IMR-90 (cell line): ENCODE data around the gene ZNF195. TPM values are rescaled to one million over a fixed set of nuclear protein-coding genes. Genes with fewer than 3 reads are reported as not detected.
A peak's percentile ranks its signal among the peaks of the same experiment; 100 is the strongest.

Experiments used
- ATAC-seq: fragments of 200-7000 bp; cut with Tn5 transposase; 2 replicates; pipeline ENCODE4 v1.9.1; 2020; ENCODE audit warnings: low read depth, mild to moderate bottlenecking, moderate library complexity
- Bru-seq: library from RNA; stranded (reverse); fragments of 400-500 nt; gene quantifications from one replicate; lab custom pipeline; 2021; lab: Mats Ljungman, UMichigan
- BruChase-seq, 2 experiments: library from RNA; stranded (reverse); fragments of 400-500 nt; gene quantifications; one replicate each; lab custom pipeline; 2021; lab: Mats Ljungman, UMichigan
- BruUV-seq: library from RNA; stranded (reverse); fragments of 400-500 nt; replicated peaks from 2 replicates; lab custom pipeline; 2021; lab: Mats Ljungman, UMichigan
- CTCF ChIA-PET: fragments of 300-600 bp; formaldehyde crosslinking; extraction: SDS; loops from one replicate; lab custom pipeline; 2021; ENCODE audit warnings: antibody characterized with exemption; lab: Yijun Ruan, JAX
- POLR2A ChIA-PET: fragments of 300-600 bp; sonication (Branson Sonifier 250); formaldehyde crosslinking; loops from one replicate; lab custom pipeline; 2022; ENCODE audit warnings: antibody characterized with exemption; ENCODE audit not compliant: unreplicated experiment; lab: Charles Lee
- DNase-seq: peaks from one replicate; pipeline ENCODE4 v3.0.0; 2013
- H2AFZ ChIP-seq: replicated peaks from 2 replicates; pipeline ENCODE3; 2013; ENCODE audit warnings: low read length, mild to moderate bottlenecking; ENCODE audit not compliant: poor library complexity
- H2AK5ac ChIP-seq: 2 replicates; pipeline ENCODE4 v1.6.1; 2013; ENCODE audit warnings: low read depth, low read length, inconsistent platforms
- H2AK9ac ChIP-seq: replicated peaks from 2 replicates; pipeline ENCODE3; 2013; ENCODE audit warnings: mild to moderate bottlenecking, low read depth, low read length, moderate library complexity; ENCODE audit not compliant: poor library complexity
- H2BK120ac ChIP-seq: 2 replicates; pipeline ENCODE4 v1.6.1; 2013; ENCODE audit warnings: low read depth, low read length, inconsistent platforms
- H2BK15ac ChIP-seq: 3 replicates; pipeline ENCODE4 v1.6.1; 2013; ENCODE audit warnings: low read depth, low read length, inconsistent platforms
- H2BK20ac ChIP-seq: 2 replicates; pipeline ENCODE4 v1.6.1; 2013; ENCODE audit warnings: low read depth, mild to moderate bottlenecking, inconsistent platforms, low read length, moderate library complexity
- H2BK5ac ChIP-seq: 2 replicates; pipeline ENCODE4 v1.6.1; 2013; ENCODE audit warnings: mild to moderate bottlenecking, low read depth, low read length, inconsistent platforms; ENCODE audit not compliant: poor library complexity, severe bottlenecking
- H3K14ac ChIP-seq: replicated peaks from 2 replicates; pipeline ENCODE4 v1.6.1; 2013; ENCODE audit warnings: low read depth, low read length, inconsistent platforms
- H3K18ac ChIP-seq: 2 replicates; pipeline ENCODE4 v1.6.1; 2013; ENCODE audit warnings: low read depth, low read length, control low read depth
- H3K23ac ChIP-seq: 2 replicates; pipeline ENCODE4 v1.6.1; 2013; ENCODE audit warnings: low read depth, low read length, inconsistent platforms
- H3K27ac ChIP-seq: 2 replicates; pipeline ENCODE4 v1.5.1; 2013; ENCODE audit warnings: mild to moderate bottlenecking, control low read depth, low read length; ENCODE audit not compliant: insufficient read depth
- H3K27me3 ChIP-seq: 2 replicates; pipeline ENCODE4 v1.6.1; 2013; ENCODE audit warnings: low read length; ENCODE audit not compliant: control insufficient read depth, insufficient read depth
- H3K36me3 ChIP-seq: 2 replicates; pipeline ENCODE4 v1.6.1; 2013; ENCODE audit warnings: low read length, mixed read lengths; ENCODE audit not compliant: control insufficient read depth, insufficient read depth
- H3K4ac ChIP-seq: 2 replicates; pipeline ENCODE4 v1.6.1; 2013; ENCODE audit warnings: low read depth, low read length, inconsistent platforms
- H3K4me1 ChIP-seq: 2 replicates; pipeline ENCODE4 v1.6.1; 2013; ENCODE audit warnings: low read length, mixed read lengths; ENCODE audit not compliant: control insufficient read depth, insufficient read depth
- H3K4me2 ChIP-seq: 2 replicates; pipeline ENCODE4 v1.6.1; 2013; ENCODE audit warnings: low read depth, mild to moderate bottlenecking, control low read depth, low read length, moderate library complexity
- H3K4me3 ChIP-seq: 2 replicates; pipeline ENCODE4 v1.5.1; 2013; ENCODE audit warnings: low read depth, mild to moderate bottlenecking, control low read depth, low read length, moderate library complexity; ENCODE audit not compliant: insufficient read depth
- H3K56ac ChIP-seq: 2 replicates; pipeline ENCODE4 v1.6.1; 2013; ENCODE audit warnings: low read length, inconsistent platforms; ENCODE audit not compliant: insufficient read depth; ENCODE audit errors: extremely low read depth
- H3K79me1 ChIP-seq, 2 experiments: 2 replicates each; pipeline ENCODE4 v1.6.1; 2013; ENCODE audit warnings: low read length in 2 of 2, inconsistent platforms in 1 of 2, low read depth in 1 of 2
- H3K9ac ChIP-seq: 2 replicates; pipeline ENCODE4 v1.6.1; 2013; ENCODE audit warnings: low read depth, low read length, control low read depth
- H3K9me1 ChIP-seq: 2 replicates; pipeline ENCODE4 v1.6.1; 2013; ENCODE audit warnings: low read length, inconsistent platforms; ENCODE audit not compliant: insufficient read depth
- H3K9me3 ChIP-seq: 2 replicates; pipeline ENCODE4 v1.6.1; 2013; ENCODE audit warnings: low read length; ENCODE audit not compliant: control insufficient read depth, insufficient read depth
- H4K20me1 ChIP-seq: 2 replicates; pipeline ENCODE4 v1.6.1; 2013; ENCODE audit warnings: low read length, inconsistent platforms; ENCODE audit not compliant: insufficient read depth
- H4K5ac ChIP-seq: 2 replicates; pipeline ENCODE4 v1.6.1; 2013; ENCODE audit warnings: mild to moderate bottlenecking, low read depth, low read length, control low read depth
- H4K8ac ChIP-seq, 2 experiments: 2 replicates each; pipeline ENCODE4 v1.6.1; 2013; ENCODE audit warnings: low read depth in 2 of 2, low read length in 2 of 2, control low read depth in 1 of 2, inconsistent platforms in 1 of 2
- H4K91ac ChIP-seq: 2 replicates; pipeline ENCODE4 v1.6.1; 2013; ENCODE audit warnings: low read depth, low read length, inconsistent platforms; ENCODE audit not compliant: insufficient read depth
- BHLHE40 ChIP-seq: fragments of 150-350 bp; IDR thresholded peaks from 2 replicates; pipeline ENCODE4 v1.6.1; 2016; ENCODE audit warnings: mild to moderate bottlenecking, low read depth, low read length
- CHD1 ChIP-seq: IDR thresholded peaks from 2 replicates; pipeline ENCODE4 v1.6.1; 2012; ENCODE audit warnings: low read depth, low read length, improper control_type of control experiment
- FOS ChIP-seq: fragments of 150-350 bp; IDR thresholded peaks from 2 replicates; pipeline ENCODE4 v1.6.1; 2016; ENCODE audit warnings: low read depth, low read length
- MAZ ChIP-seq: IDR thresholded peaks from 2 replicates; pipeline ENCODE4 v1.6.1; 2012; ENCODE audit warnings: low read depth, mild to moderate bottlenecking, low read length, improper control_type of control experiment, moderate library complexity, borderline replicate concordance
- MXI1 ChIP-seq: IDR thresholded peaks from 2 replicates; pipeline ENCODE4 v1.6.1; 2012; ENCODE audit warnings: low read depth, mild to moderate bottlenecking, low read length, moderate library complexity, borderline replicate concordance
- POLR2A ChIP-seq: IDR thresholded peaks from 2 replicates; pipeline ENCODE4 v1.6.1; 2012; ENCODE audit warnings: mild to moderate bottlenecking, low read depth, low read length
- RAD21 ChIP-seq: IDR thresholded peaks from 2 replicates; pipeline ENCODE4 v1.6.1; 2012; ENCODE audit warnings: low read length, improper control_type of control experiment
- RCOR1 ChIP-seq: IDR thresholded peaks from 2 replicates; pipeline ENCODE4 v1.6.1; 2012; ENCODE audit warnings: mild to moderate bottlenecking, low read length, improper control_type of control experiment; ENCODE audit not compliant: insufficient replicate concordance
- RFX5 ChIP-seq: IDR thresholded peaks from 2 replicates; pipeline ENCODE4 v1.8.0; 2012; ENCODE audit warnings: low read depth, mild to moderate bottlenecking, low read length, moderate library complexity
- WGBS, 2 experiments: methylation state at CpG; one replicate each; pipeline versions ENCODE4 v1.1.5 to v1.1.7; 2013; ENCODE audit warnings: missing lambda C conversion rate in 2 of 2; ENCODE audit not compliant: insufficient read length in 1 of 2; ENCODE audit errors: extremely low coverage in 2 of 2; 5-methylcytosine and 5-hydroxymethylcytosine counted together
- dilution Hi-C: fragments of 300-500 bp; cut with HindIII; formaldehyde crosslinking; loops from one replicate; pipeline ENCODE4 v1.14.3; 2018; ENCODE audit warnings: low sequenced_read_pairs; ENCODE audit not compliant: unreplicated experiment
- in situ Hi-C: fragments of 300-500 bp; cut with MboI; formaldehyde crosslinking; loops from 3 replicates; pipeline ENCODE4 v1.14.3; 2019; ENCODE audit warnings: low sequenced_read_pairs, inconsistent platforms, mixed read lengths
- intact Hi-C: fragments of 100-400 bp; cut with micrococcal nuclease; formaldehyde crosslinking; loops from 2 replicates; pipeline ENCODE4 v1.10.0; 2022
- long read RNA-seq: library from polyadenylated mRNA; unstranded; transcript quantifications from one replicate; pipeline ENCODE4 v2.0.0, GENCODE V29; 2021; ENCODE audit not compliant: unreplicated experiment
- polyA plus RNA-seq, 3 experiments: library from polyadenylated mRNA; depleted of rRNA; stranded (reverse); fragments of >200 nt; gene quantifications; 2 replicates each; pipeline ENCODE4 v1.2.3, GENCODE V29; 2012; ENCODE audit warnings: low replicate concordance in 1 of 3
- total RNA-seq: library from RNA; depleted of rRNA; stranded (reverse); fragments of >200 nt; gene quantifications from 2 replicates; pipeline ENCODE4 v1.2.3, GENCODE V29; 2012; rRNA removed
- TF ChIP-seq, protein P1 (sequence below): fragments of 150-350 bp; IDR thresholded peaks from 2 replicates; pipeline ENCODE4 v1.6.1; 2016; ENCODE audit warnings: low read depth, mild to moderate bottlenecking, low read length, moderate library complexity, borderline replicate concordance
- TF ChIP-seq, protein P2 (sequence below): conservative IDR thresholded peaks from 2 replicates; pipeline ENCODE4 v1.5.1; 2012; ENCODE audit warnings: mild to moderate bottlenecking, low read depth, low read length, improper control_type of control experiment

ZNF195 gene
- 17.2 and 24.4 TPM in 2 replicates for total RNA-seq
- polyA plus RNA-seq (2012; rRNA removed) = 8.7 and 10.2 TPM in 2 replicates
- polyA plus RNA-seq (2012; cell fraction: cytosol; rRNA removed) = 3.2 and 4.1 TPM in 2 replicates
- polyA plus RNA-seq (2012; cell fraction: nucleus; rRNA removed; ENCODE audit: low replicate concordance) = 8.5 and 30.2 TPM in 2 replicates
- percentile 71 among the genes with signal in this experiment for Bru-seq, nascent RNA
- percentile 70 among the genes with signal in this experiment for BruChase-seq, experiment 1, labeled RNA remaining after a 6-hour chase
- percentile 76 among the genes with signal in this experiment for BruChase-seq, experiment 2, labeled RNA remaining after a 2-hour chase
- long read RNA-seq, partial matches to known transcripts = 0 of 13 reads
- long read RNA-seq, other reads (novel, unspliced or antisense) = 4 of 13 reads

- 0% methylated on average over 19 of the region's 54 CpGs; no CpG with 5 or more reads in 1 of the 2 experiments for WGBS, 2 experiments
- peaks cover 26 to 33% of the 10 kb centered on the region in 2 experiments for H3K79me1 ChIP-seq
- H2BK15ac ChIP-seq = no peak within 1 kb of the TSS; the same call in 2 of the 3 replicates
- peak within 1 kb of the TSS; percentile 91 for H3K4me2 ChIP-seq
- H4K20me1 ChIP-seq = peaks cover 6% of the 10 kb centered on the region; the same call in 1 of the 2 replicates
- H4K8ac ChIP-seq = peak within 1 kb of the TSS; percentile 72 to 79
- intact Hi-C loops (no loop called here), dilution Hi-C loops (no loop called here), in situ Hi-C loops (no loop called here)
- H2AFZ ChIP-seq = peak within 1 kb of the TSS; percentile 97
- peak within 1 kb of the TSS; percentile 78; the same call in 1 of the 2 replicates for H3K18ac ChIP-seq
- no peaks in the 10 kb centered on the region for H3K4me1 ChIP-seq
- H3K9me1 ChIP-seq = no peaks in the 10 kb centered on the region
- TSS peak; percentile 35 for BruUV-seq
- peak; percentile 90 for DNase-seq
- H2AK9ac ChIP-seq = peak within 1 kb of the TSS; percentile 76
- H2BK20ac ChIP-seq = no peak within 1 kb of the TSS
- H4K91ac ChIP-seq = 0 out of 2 replicates have a peak within 1 kb of the TSS, but pooled peaks have one; percentile 60
- H3K56ac ChIP-seq = peak within 1 kb of the TSS; percentile 62
- no peaks in the 10 kb centered on the region for H3K27me3 ChIP-seq
- POLR2A ChIA-PET = no interaction called here
- peaks cover 6% of the 10 kb centered on the region; the same call in 1 of the 2 replicates for H3K9me3 ChIP-seq
- peak within 1 kb of the TSS; percentile 88 for H3K9ac ChIP-seq
- peak within 1 kb of the TSS; percentile 80 for H3K14ac ChIP-seq
- CTCF ChIA-PET = interaction anchor here (0.7 to 1.2 kb wide), 2 partner anchors 28 to 36 kb away, joined by 3 to 4 read pairs; no protein-coding TSS in a partner anchor
- peak within 1 kb of the TSS; percentile 88 for H3K4me3 ChIP-seq
- H2BK5ac ChIP-seq = peak within 1 kb of the TSS; percentile 75
- peaks cover 16% of the 10 kb centered on the region for H3K36me3 ChIP-seq
- peak within 1 kb of the TSS; percentile 74; the same call in 1 of the 2 replicates for H3K23ac ChIP-seq
- H4K5ac ChIP-seq = peak within 1 kb of the TSS; percentile 75
- peak within 1 kb of the TSS; percentile 83 for H3K4ac ChIP-seq
- H2BK120ac ChIP-seq = 0 out of 2 replicates have a peak within 1 kb of the TSS, but pooled peaks have one; percentile 57
- peak; percentile 100 for ATAC-seq
- H2AK5ac ChIP-seq = no peak within 1 kb of the TSS; the same call in 1 of the 2 replicates
- peak within 1 kb of the TSS; percentile 93 for H3K27ac ChIP-seq
- no peak for TF ChIP-seq RCOR1
- TF ChIP-seq POLR2A = peak; percentile 82; the same call in 1 of the 2 replicates
- no peak for TF ChIP-seq FOS
- no peak; the same call in 1 of the 2 replicates for TF ChIP-seq MAZ
- TF ChIP-seq, protein P1, sequence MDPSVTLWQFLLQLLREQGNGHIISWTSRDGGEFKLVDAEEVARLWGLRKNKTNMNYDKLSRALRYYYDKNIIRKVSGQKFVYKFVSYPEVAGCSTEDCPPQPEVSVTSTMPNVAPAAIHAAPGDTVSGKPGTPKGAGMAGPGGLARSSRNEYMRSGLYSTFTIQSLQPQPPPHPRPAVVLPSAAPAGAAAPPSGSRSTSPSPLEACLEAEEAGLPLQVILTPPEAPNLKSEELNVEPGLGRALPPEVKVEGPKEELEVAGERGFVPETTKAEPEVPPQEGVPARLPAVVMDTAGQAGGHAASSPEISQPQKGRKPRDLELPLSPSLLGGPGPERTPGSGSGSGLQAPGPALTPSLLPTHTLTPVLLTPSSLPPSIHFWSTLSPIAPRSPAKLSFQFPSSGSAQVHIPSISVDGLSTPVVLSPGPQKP = no peak
- TF ChIP-seq RAD21 = no peak
- peak; percentile 36; the same call in 1 of the 2 replicates for TF ChIP-seq BHLHE40
- TF ChIP-seq, protein P2, sequence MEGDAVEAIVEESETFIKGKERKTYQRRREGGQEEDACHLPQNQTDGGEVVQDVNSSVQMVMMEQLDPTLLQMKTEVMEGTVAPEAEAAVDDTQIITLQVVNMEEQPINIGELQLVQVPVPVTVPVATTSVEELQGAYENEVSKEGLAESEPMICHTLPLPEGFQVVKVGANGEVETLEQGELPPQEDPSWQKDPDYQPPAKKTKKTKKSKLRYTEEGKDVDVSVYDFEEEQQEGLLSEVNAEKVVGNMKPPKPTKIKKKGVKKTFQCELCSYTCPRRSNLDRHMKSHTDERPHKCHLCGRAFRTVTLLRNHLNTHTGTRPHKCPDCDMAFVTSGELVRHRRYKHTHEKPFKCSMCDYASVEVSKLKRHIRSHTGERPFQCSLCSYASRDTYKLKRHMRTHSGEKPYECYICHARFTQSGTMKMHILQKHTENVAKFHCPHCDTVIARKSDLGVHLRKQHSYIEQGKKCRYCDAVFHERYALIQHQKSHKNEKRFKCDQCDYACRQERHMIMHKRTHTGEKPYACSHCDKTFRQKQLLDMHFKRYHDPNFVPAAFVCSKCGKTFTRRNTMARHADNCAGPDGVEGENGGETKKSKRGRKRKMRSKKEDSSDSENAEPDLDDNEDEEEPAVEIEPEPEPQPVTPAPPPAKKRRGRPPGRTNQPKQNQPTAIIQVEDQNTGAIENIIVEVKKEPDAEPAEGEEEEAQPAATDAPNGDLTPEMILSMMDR = no peak
- TF ChIP-seq MXI1 = peak; percentile 71; the same call in 1 of the 2 replicates
- no peak for TF ChIP-seq RFX5
- TF ChIP-seq CHD1 = no peak
Measured at GRCh38 chr11:3378426-3379423, at the start of gene ZNF195. ZNF195 (minus strand) TSS chr11:3379146; CDS start chr11:3379040, 106 bp downstream.
